CD4-positive, alpha-beta memory T cell (primary cell): ENCODE data around the gene FGFRL1. TPM values are rescaled to one million over a fixed set of nuclear protein-coding genes. Genes with fewer than 3 reads are reported as not detected.

Experiments used
- CTCF ChIA-PET: fragments of 350-600 bp; sonication (Branson Sonifier 250); formaldehyde crosslinking; loops from one replicate; lab custom pipeline; 2021; ENCODE audit warnings: inconsistent platforms; ENCODE audit not compliant: partially characterized antibody; lab: Charles Lee
- POLR2A ChIA-PET: fragments of 350-600 bp; sonication (Branson Sonifier 250); formaldehyde crosslinking; loops from one replicate; lab custom pipeline; 2021; ENCODE audit not compliant: partially characterized antibody; lab: Charles Lee
- DNase-seq, 5 donors: peaks; one replicate each; pipeline versions ENCODE4 v3.0.0 to v3.0.0-alpha.2; 2020 to 2022; ENCODE audit warnings: mixed read lengths in 1 of 5
- H3K27ac ChIP-seq: one replicate; pipeline ENCODE4 v1.7.0; 2013; ENCODE audit warnings: low read depth, low read length
- H3K27me3 ChIP-seq: 2 replicates; pipeline ENCODE4 v1.7.0; 2013; ENCODE audit warnings: mild to moderate bottlenecking, low read length, moderate library complexity; ENCODE audit not compliant: insufficient read depth
- H3K36me3 ChIP-seq: 2 replicates; pipeline ENCODE4 v1.7.0; 2013; ENCODE audit warnings: mild to moderate bottlenecking, low read length, moderate library complexity; ENCODE audit not compliant: insufficient read depth
- H3K4me1 ChIP-seq: 2 replicates; pipeline ENCODE4 v1.7.0; 2013; ENCODE audit warnings: mild to moderate bottlenecking, low read length, moderate library complexity; ENCODE audit not compliant: insufficient read depth
- H3K4me3 ChIP-seq, 2 donors: one replicate each; pipeline ENCODE4 v1.7.0; 2013; ENCODE audit warnings: low read length in 2 of 2, mild to moderate bottlenecking in 1 of 2
- H3K9me3 ChIP-seq, 2 donors: one replicate each; pipeline ENCODE4 v1.7.0; 2013; ENCODE audit warnings: low read length in 2 of 2, control low read depth in 1 of 2; ENCODE audit not compliant: control insufficient read depth in 1 of 2
- H3K27ac Mint-ChIP-seq, 7 donors: one replicate each; pipeline ENCODE4 v1.8.0; 2020 to 2021; ENCODE audit warnings: mixed read lengths in 7 of 7, mild to moderate bottlenecking in 6 of 7, inconsistent platforms in 3 of 7, moderate library complexity in 3 of 7
- H3K27me3 Mint-ChIP-seq, 2 donors: one replicate each; pipeline ENCODE4 v1.8.0; 2020 to 2021; ENCODE audit warnings: mixed read lengths in 2 of 2
- H3K36me3 Mint-ChIP-seq, 2 donors: one replicate each; pipeline ENCODE4 v1.8.0; 2020 to 2021; ENCODE audit warnings: mixed read lengths in 2 of 2, inconsistent platforms in 1 of 2, mild to moderate bottlenecking in 1 of 2
- H3K4me1 Mint-ChIP-seq, 4 donors: one replicate each; pipeline ENCODE4 v1.8.0; 2020 to 2021; ENCODE audit warnings: mixed read lengths in 4 of 4, mild to moderate bottlenecking in 1 of 4
- H3K4me3 Mint-ChIP-seq, 8 donors: one replicate each; pipeline ENCODE4 v1.8.0; 2020 to 2021; ENCODE audit warnings: mixed read lengths in 8 of 8, mild to moderate bottlenecking in 7 of 8, moderate library complexity in 6 of 8, inconsistent platforms in 3 of 8
- H3K9me3 Mint-ChIP-seq, 8 donors: one replicate each; pipeline ENCODE4 v1.8.0; 2020 to 2021; ENCODE audit warnings: mixed read lengths in 8 of 8, mild to moderate bottlenecking in 5 of 8, inconsistent platforms in 3 of 8, moderate library complexity in 1 of 8
- intact Hi-C: fragments of 100-400 bp; cut with micrococcal nuclease; formaldehyde crosslinking; loops from one replicate; pipeline ENCODE4 v1.15.1; 2023
- polyA plus RNA-seq, 2 donors: library from polyadenylated mRNA; unstranded; fragments of 300-500 nt; fragmentation: Illumina TruSeq; gene quantifications; one replicate each; pipeline ENCODE4 v1.2.3, GENCODE V29; 2021
- total RNA-seq, 2 experiments: library from RNA; stranded (reverse); gene quantifications; one replicate each; pipeline ENCODE4 v1.2.3, GENCODE V29; 2021

FGFRL1 gene
- total and polyA plus RNA-seq, 4 experiments from 2014 or later: 0.64 to 22.4 (median 12.3) TPM

- Histone ChIP-seq H3K36me3 (no peaks in the 10 kb centered on the region), H3K27me3 (no peaks in the 10 kb centered on the region), H3K27ac (no peak overlapping the region), H3K9me3 (no peaks in the 10 kb centered on the region), H3K4me1 (no peaks in the 10 kb centered on the region), H3K4me3 (no peak overlapping the region)
- Mint-ChIP-seq H3K27me3 (peaks cover 10 to 12% of the 10 kb centered on the region in 2 donors), H3K9me3 (no peaks in the 10 kb centered on the region), H3K27ac (no peak overlapping the region), H3K4me1 (peaks cover 0 to 5% (median 3%) of the 10 kb centered on the region in 4 donors), H3K36me3 (peaks cover 1 to 3% of the 10 kb centered on the region in 2 donors), H3K4me3 (no peak overlapping the region)
- intact Hi-C loops: no loop called here
- CTCF ChIA-PET: no interaction called here
- peak in 1 of 5 donors; percentile 24 for DNase-seq
- POLR2A ChIA-PET: no interaction called here
Measured at GRCh38 chr4:1042352-1043055, 31.1 kb downstream of the FGFRL1 start.

GRCh38 chr4:1043162-1043561, 31.7 kb downstream of the FGFRL1 start:
- no peak overlapping the region for H3K4me3 ChIP-seq
- H3K27me3 ChIP-seq: no peaks in the 10 kb centered on the region
- Mint-ChIP-seq H3K27me3 (peaks cover 14 to 16% of the 10 kb centered on the region in 2 donors), H3K27ac (no peak overlapping the region), H3K36me3 (peaks cover 1 to 3% of the 10 kb centered on the region in 2 donors), H3K9me3 (no peaks in the 10 kb centered on the region), H3K4me1 (peaks cover 0 to 5% (median 3%) of the 10 kb centered on the region in 4 donors), H3K4me3 (no peak overlapping the region)
- ChIA-PET POLR2A (no interaction called here), CTCF (no interaction called here)
- no peaks in the 10 kb centered on the region for H3K4me1 ChIP-seq
- H3K9me3 ChIP-seq: no peaks in the 10 kb centered on the region
- intact Hi-C loops: no loop called here
- H3K27ac ChIP-seq: no peak overlapping the region
- DNase-seq: peak in 1 of 5 donors; percentile 9
- no peaks in the 10 kb centered on the region for H3K36me3 ChIP-seq

- ChIA-PET POLR2A (no interaction called here), CTCF (no interaction called here)
- intact Hi-C loops: no loop called here
- Mint-ChIP-seq H3K9me3 (no peaks in the 10 kb centered on the region), H3K4me1 (peaks cover 0 to 5% (median 3%) of the 10 kb centered on the region in 4 donors), H3K36me3 (peaks cover 1 to 3% of the 10 kb centered on the region in 2 donors), H3K4me3 (no peak overlapping the region), H3K27ac (no peak overlapping the region), H3K27me3 (peaks cover 17 to 21% of the 10 kb centered on the region in 2 donors)
- H3K9me3 ChIP-seq: no peaks in the 10 kb centered on the region
- no peaks in the 10 kb centered on the region for H3K4me1 ChIP-seq
- no peaks in the 10 kb centered on the region for H3K36me3 ChIP-seq
- H3K4me3 ChIP-seq: no peak overlapping the region
- no peaks in the 10 kb centered on the region for H3K27me3 ChIP-seq
- no peak overlapping the region for H3K27ac ChIP-seq
- DNase-seq: peak in 1 of 5 donors; percentile 5
Measured at GRCh38 chr4:1043651-1044468, 32.4 kb downstream of the FGFRL1 start.

DNA sequence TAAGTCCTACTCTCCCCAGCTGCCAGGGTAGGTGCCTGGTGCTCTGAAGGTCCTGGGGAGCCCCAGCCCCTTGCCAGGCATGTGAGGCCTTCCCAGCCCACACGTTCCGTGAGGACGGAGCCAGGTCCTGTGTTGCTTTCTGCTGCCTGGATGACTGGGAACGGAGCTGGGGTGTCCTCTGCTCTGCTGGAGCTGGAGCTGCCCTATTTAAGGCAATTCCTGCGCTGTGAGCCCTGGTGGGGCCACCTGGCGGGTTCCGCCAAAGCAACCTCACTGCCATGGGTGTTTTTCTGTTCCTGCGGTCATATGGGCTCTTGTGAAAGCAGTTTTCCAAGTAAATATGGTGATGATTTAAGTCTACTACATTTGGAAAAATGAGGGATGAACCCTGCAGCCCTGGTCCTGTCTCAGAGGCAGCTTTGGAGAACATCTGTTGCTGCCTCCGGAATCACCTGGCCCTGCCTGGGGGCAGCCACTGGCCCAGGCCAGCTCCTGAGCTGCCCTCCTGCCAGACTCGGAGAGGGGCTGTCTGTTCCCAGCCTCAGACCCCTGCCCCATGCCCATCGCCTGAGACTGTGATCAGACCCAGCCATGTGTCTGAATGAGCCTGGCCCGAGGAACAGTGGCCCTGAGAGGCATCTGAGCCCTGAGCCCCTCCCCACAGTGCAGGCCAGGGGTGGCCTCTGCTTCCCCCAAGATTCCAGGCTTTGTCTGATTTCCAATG, 33.2 kb downstream of the FGFRL1 start:
- no peaks in the 10 kb centered on the region for H3K9me3 ChIP-seq
- DNase-seq: peak in 1 of 5 donors; percentile 22
- POLR2A ChIA-PET: no interaction called here
- intact Hi-C loops: no loop called here
- Mint-ChIP-seq H3K36me3 (peaks cover 1 to 3% of the 10 kb centered on the region in 2 donors), H3K9me3 (no peaks in the 10 kb centered on the region), H3K27ac (no peak overlapping the region), H3K4me3 (no peak overlapping the region), H3K4me1 (peaks cover 0 to 5% (median 3%) of the 10 kb centered on the region in 4 donors), H3K27me3 (peaks cover 19 to 21% of the 10 kb centered on the region in 2 donors)
- H3K27me3 ChIP-seq: no peaks in the 10 kb centered on the region
- no peak overlapping the region for H3K4me3 ChIP-seq
- no peaks in the 10 kb centered on the region for H3K4me1 ChIP-seq
- no peaks in the 10 kb centered on the region for H3K36me3 ChIP-seq
- CTCF ChIA-PET: no interaction called here
- no peak overlapping the region for H3K27ac ChIP-seq

DNA sequence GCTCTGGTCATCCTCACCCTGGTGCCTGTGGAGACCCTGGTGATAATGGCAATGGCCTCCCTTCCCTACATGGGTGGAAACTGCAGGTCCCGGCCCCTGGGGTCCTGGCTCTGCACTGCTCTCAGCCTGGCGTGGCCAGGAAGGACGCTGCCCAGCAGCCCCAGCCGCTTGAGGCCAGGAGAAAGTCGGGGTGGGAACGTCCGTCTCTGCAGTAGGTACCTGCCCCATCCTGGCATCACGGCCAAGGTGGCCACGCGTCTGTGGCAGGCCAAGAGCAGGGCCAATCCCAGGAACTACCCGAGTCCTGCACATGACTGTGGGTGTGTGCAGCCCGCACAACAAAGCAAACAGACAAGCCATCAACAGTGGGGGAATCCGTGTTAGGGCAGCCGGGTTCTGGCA, 33.8 kb downstream of the FGFRL1 start:
- Histone ChIP-seq H3K9me3 (no peaks in the 10 kb centered on the region), H3K27ac (no peak overlapping the region), H3K36me3 (no peaks in the 10 kb centered on the region), H3K4me3 (no peak overlapping the region), H3K4me1 (no peaks in the 10 kb centered on the region), H3K27me3 (no peaks in the 10 kb centered on the region)
- intact Hi-C loops: no loop called here
- Mint-ChIP-seq H3K36me3 (peaks cover 1 to 3% of the 10 kb centered on the region in 2 donors), H3K4me3 (no peak overlapping the region), H3K27me3 (peaks cover 19 to 21% of the 10 kb centered on the region in 2 donors), H3K4me1 (peaks cover 0 to 5% (median 2%) of the 10 kb centered on the region in 4 donors), H3K9me3 (no peaks in the 10 kb centered on the region), H3K27ac (no peak overlapping the region)
- peak in 1 of 5 donors; percentile 32 for DNase-seq
- POLR2A ChIA-PET: no interaction called here
- CTCF ChIA-PET: no interaction called here

- ChIA-PET CTCF (no interaction called here), POLR2A (no interaction called here)
- no peaks in the 10 kb centered on the region for H3K4me1 ChIP-seq
- H3K4me3 ChIP-seq: no peak overlapping the region
- intact Hi-C loops: no loop called here
- Mint-ChIP-seq H3K4me1 (peaks cover 0 to 5% (median 2%) of the 10 kb centered on the region in 4 donors), H3K4me3 (no peak overlapping the region), H3K9me3 (no peaks in the 10 kb centered on the region), H3K27ac (no peak overlapping the region), H3K36me3 (peaks cover 1 to 3% of the 10 kb centered on the region in 2 donors), H3K27me3 (peaks cover 19 to 21% of the 10 kb centered on the region in 2 donors)
- H3K9me3 ChIP-seq: no peaks in the 10 kb centered on the region
- H3K27ac ChIP-seq: no peak overlapping the region
- peak in 1 of 5 donors; percentile 21 for DNase-seq
- no peaks in the 10 kb centered on the region for H3K36me3 ChIP-seq
- no peaks in the 10 kb centered on the region for H3K27me3 ChIP-seq
Measured at GRCh38 chr4:1045595-1046201, 34.3 kb downstream of the FGFRL1 start.
